ENCODE measurements around the gene SRRT.

SRRT gene

GRCh38 chr7:100867776-100868485 is 7.0 kb upstream of the SRRT start:
- Histone ChIP-seq H3K36me3 (ENCODE audit: insufficient read depth, low read length) (peaks cover 32% of the 10 kb centered on the region), H3K9ac (ENCODE audit: low read depth, low read length) (peak overlapping the region; percentile 100)

GRCh38 chr7:100873599-100874299 is 1.2 kb upstream of the SRRT start:
- H3K4me1 ChIP-seq (ENCODE audit: control insufficient read depth, insufficient read depth, low read length): peaks cover 48% of the 10 kb centered on the region
- peaks cover 60% of the 10 kb centered on the region for H3K36me3 ChIP-seq (ENCODE audit: insufficient read depth, low read length)
- no peaks in the 10 kb centered on the region for H3K9me3 ChIP-seq (replicated peaks; ENCODE audit: low read length)
- no peaks in the 10 kb centered on the region for H3K27me3 ChIP-seq (ENCODE audit: control insufficient read depth, insufficient read depth, low read length)
- peak overlapping the region; percentile 90 for H3K9ac ChIP-seq (ENCODE audit: low read depth, low read length)
- peak overlapping the region; percentile 91 for H3K4me2 ChIP-seq (ENCODE audit: low read length)
- peak overlapping the region; percentile 92 for H3K4me3 ChIP-seq (ENCODE audit: low read length)

More at GRCh38 chr7:100867776-100868485, 7.0 kb upstream of the SRRT start:
- Histone ChIP-seq H3K4me2 (ENCODE audit: low read length) (peak overlapping the region; percentile 96), H3K4me3 (ENCODE audit: low read length) (peak overlapping the region; percentile 100), H3K4me1 (ENCODE audit: control insufficient read depth, insufficient read depth, low read length) (peaks cover 36% of the 10 kb centered on the region), H3K27me3 (ENCODE audit: control insufficient read depth, insufficient read depth, low read length) (no peaks in the 10 kb centered on the region), H3K9me3 (replicated peaks; ENCODE audit: low read length) (no peaks in the 10 kb centered on the region)

- peak overlapping the region; percentile 92 for H3K4me3 ChIP-seq (ENCODE audit: low read length)
- peaks cover 65% of the 10 kb centered on the region for H3K36me3 ChIP-seq (ENCODE audit: insufficient read depth, low read length)
- peak overlapping the region; percentile 91 for H3K4me2 ChIP-seq (ENCODE audit: low read length)
- H3K27me3 ChIP-seq (ENCODE audit: control insufficient read depth, insufficient read depth, low read length): no peaks in the 10 kb centered on the region
- H3K9me3 ChIP-seq (replicated peaks; ENCODE audit: low read length): no peaks in the 10 kb centered on the region
- peak overlapping the region; percentile 90 for H3K9ac ChIP-seq (ENCODE audit: low read depth, low read length)
- peaks cover 44% of the 10 kb centered on the region for H3K4me1 ChIP-seq (ENCODE audit: control insufficient read depth, insufficient read depth, low read length)
Observed at GRCh38 chr7:100874300-100874576, 665 bp upstream of the SRRT start.

- no peaks in the 10 kb centered on the region for H3K27me3 ChIP-seq (ENCODE audit: control insufficient read depth, insufficient read depth, low read length)
- H3K4me3 ChIP-seq (ENCODE audit: low read length): peak overlapping the region; percentile 92
- peak overlapping the region; percentile 91 for H3K4me2 ChIP-seq (ENCODE audit: low read length)
- H3K9ac ChIP-seq (ENCODE audit: low read depth, low read length): peak overlapping the region; percentile 90
- H3K36me3 ChIP-seq (ENCODE audit: insufficient read depth, low read length): peaks cover 67% of the 10 kb centered on the region
- no peaks in the 10 kb centered on the region for H3K9me3 ChIP-seq (replicated peaks; ENCODE audit: low read length)
- peaks cover 40% of the 10 kb centered on the region for H3K4me1 ChIP-seq (ENCODE audit: control insufficient read depth, insufficient read depth, low read length)
Observed at GRCh38 chr7:100875356-100875751, 451 bp downstream of the SRRT start.

- Histone ChIP-seq H3K36me3 (ENCODE audit: insufficient read depth, low read length) (peaks cover 71% of the 10 kb centered on the region), H3K4me3 (ENCODE audit: low read length) (peak overlapping the region; percentile 13), H3K27me3 (ENCODE audit: control insufficient read depth, insufficient read depth, low read length) (no peaks in the 10 kb centered on the region), H3K4me1 (ENCODE audit: control insufficient read depth, insufficient read depth, low read length) (peaks cover 34% of the 10 kb centered on the region), H3K9ac (ENCODE audit: low read depth, low read length) (peak overlapping the region; percentile 18), H3K9me3 (replicated peaks; ENCODE audit: low read length) (no peaks in the 10 kb centered on the region), H3K4me2 (ENCODE audit: low read length) (peak overlapping the region; percentile 91)
Observed at GRCh38 chr7:100878013-100878412, 3.1 kb downstream of the SRRT start.

GRCh38 chr7:100878685-100879084 is 3.8 kb downstream of the SRRT start:
- Histone ChIP-seq H3K4me1 (ENCODE audit: control insufficient read depth, insufficient read depth, low read length) (peaks cover 33% of the 10 kb centered on the region), H3K36me3 (ENCODE audit: insufficient read depth, low read length) (peaks cover 76% of the 10 kb centered on the region), H3K4me3 (ENCODE audit: low read length) (no peak overlapping the region)

GRCh38 chr7:100879685-100880261 is 4.9 kb downstream of the SRRT start:
- Histone ChIP-seq H3K4me2 (ENCODE audit: low read length) (no peak overlapping the region), H3K9ac (ENCODE audit: low read depth, low read length) (no peak overlapping the region), H3K27me3 (ENCODE audit: control insufficient read depth, insufficient read depth, low read length) (no peaks in the 10 kb centered on the region), H3K36me3 (ENCODE audit: insufficient read depth, low read length) (peaks cover 78% of the 10 kb centered on the region), H3K4me1 (ENCODE audit: control insufficient read depth, insufficient read depth, low read length) (peaks cover 23% of the 10 kb centered on the region), H3K9me3 (replicated peaks; ENCODE audit: low read length) (no peaks in the 10 kb centered on the region), H3K4me3 (ENCODE audit: low read length) (no peak overlapping the region)

More at GRCh38 chr7:100878685-100879084, 3.8 kb downstream of the SRRT start:
- Histone ChIP-seq H3K9me3 (replicated peaks; ENCODE audit: low read length) (no peaks in the 10 kb centered on the region), H3K4me2 (ENCODE audit: low read length) (no peak overlapping the region), H3K27me3 (ENCODE audit: control insufficient read depth, insufficient read depth, low read length) (no peaks in the 10 kb centered on the region), H3K9ac (ENCODE audit: low read depth, low read length) (peak overlapping the region; percentile 18)

- H3K4me3 ChIP-seq (ENCODE audit: low read length): no peak overlapping the region
- H3K27me3 ChIP-seq (ENCODE audit: control insufficient read depth, insufficient read depth, low read length): no peaks in the 10 kb centered on the region
- peaks cover 23% of the 10 kb centered on the region for H3K4me1 ChIP-seq (ENCODE audit: control insufficient read depth, insufficient read depth, low read length)
- H3K36me3 ChIP-seq (ENCODE audit: insufficient read depth, low read length): peaks cover 87% of the 10 kb centered on the region
- H3K9ac ChIP-seq (ENCODE audit: low read depth, low read length): no peak overlapping the region
- no peak overlapping the region for H3K4me2 ChIP-seq (ENCODE audit: low read length)
- no peaks in the 10 kb centered on the region for H3K9me3 ChIP-seq (replicated peaks; ENCODE audit: low read length)
Observed at GRCh38 chr7:100880645-100881044, 5.7 kb downstream of the SRRT start.

GRCh38 chr7:100881136-100881535 is 6.2 kb downstream of the SRRT start:
- peaks cover 91% of the 10 kb centered on the region for H3K36me3 ChIP-seq (ENCODE audit: insufficient read depth, low read length)
- H3K4me1 ChIP-seq (ENCODE audit: control insufficient read depth, insufficient read depth, low read length): peaks cover 23% of the 10 kb centered on the region
- no peak overlapping the region for H3K9ac ChIP-seq (ENCODE audit: low read depth, low read length)
- no peaks in the 10 kb centered on the region for H3K27me3 ChIP-seq (ENCODE audit: control insufficient read depth, insufficient read depth, low read length)
- H3K4me3 ChIP-seq (ENCODE audit: low read length): no peak overlapping the region
- H3K9me3 ChIP-seq (replicated peaks; ENCODE audit: low read length): no peaks in the 10 kb centered on the region
- H3K4me2 ChIP-seq (ENCODE audit: low read length): no peak overlapping the region

GRCh38 chr7:100882201-100882600 is 7.3 kb downstream of the SRRT start:
- Histone ChIP-seq H3K9me3 (replicated peaks; ENCODE audit: low read length) (no peaks in the 10 kb centered on the region), H3K4me3 (ENCODE audit: low read length) (no peak overlapping the region), H3K4me2 (ENCODE audit: low read length) (no peak overlapping the region), H3K36me3 (ENCODE audit: insufficient read depth, low read length) (peaks cover 93% of the 10 kb centered on the region), H3K4me1 (ENCODE audit: control insufficient read depth, insufficient read depth, low read length) (peaks cover 14% of the 10 kb centered on the region), H3K27me3 (ENCODE audit: control insufficient read depth, insufficient read depth, low read length) (no peaks in the 10 kb centered on the region), H3K9ac (ENCODE audit: low read depth, low read length) (no peak overlapping the region)

GRCh38 chr7:100882785-100883526 is 8.1 kb downstream of the SRRT start:
- no peak overlapping the region for H3K4me2 ChIP-seq (ENCODE audit: low read length)
- peaks cover 93% of the 10 kb centered on the region for H3K36me3 ChIP-seq (ENCODE audit: insufficient read depth, low read length)
- H3K27me3 ChIP-seq (ENCODE audit: control insufficient read depth, insufficient read depth, low read length): no peaks in the 10 kb centered on the region
- H3K4me1 ChIP-seq (ENCODE audit: control insufficient read depth, insufficient read depth, low read length): peaks cover 13% of the 10 kb centered on the region
- H3K4me3 ChIP-seq (ENCODE audit: low read length): no peak overlapping the region
- H3K9me3 ChIP-seq (replicated peaks; ENCODE audit: low read length): no peaks in the 10 kb centered on the region
- H3K9ac ChIP-seq (ENCODE audit: low read depth, low read length): no peak overlapping the region

All from skeletal muscle satellite cell (primary cell).